ENCODE results near the gene EXOSC10. TPM values are rescaled to one million over a fixed set of nuclear protein-coding genes. Genes with fewer than 3 reads are reported as not detected.
"Not testable (repeated sequence)": the region's sequence is repeated elsewhere in the genome, so short reads cannot be mapped to it uniquely, and the experiment has no call there.

The EXOSC10 gene
- total and polyA plus RNA-seq, 9 of the 15 experiments (the other 6 are each of a cell fraction or from before 2014, with no cell fraction given), result 23.4 to 150 (median 105) TPM

- H3K4me2 ChIP-seq (ENCODE audit: insufficient read depth, low read length); H3K9ac ChIP-seq (ENCODE audit: insufficient read depth in 1 of 2, low read depth in 2 of 2, low read length in 2 of 2); FAIRE-seq; DNase-seq (ENCODE audit: extremely low read depth in 1 of 4, low spot score in 3 of 4); in situ Hi-C loops (cut with MboI); H3K4me1 ChIP-seq (replicated peaks in 1 of 2; ENCODE audit: control insufficient read depth in 2 of 2, insufficient read depth in 2 of 2, low read length in 2 of 2); H3K9me1 ChIP-seq (ENCODE audit: control insufficient read depth, insufficient read depth, low read length); H3K79me2 ChIP-seq (ENCODE audit: control insufficient read depth, insufficient read depth, low read length); H4K20me1 ChIP-seq (replicated peaks; ENCODE audit: control insufficient read depth, insufficient read depth, low read length); H3K36me3 ChIP-seq (ENCODE audit: control insufficient read depth, insufficient read depth, low read length); H2AFZ ChIP-seq (ENCODE audit: low read depth, low read length); ATAC-seq; H3K4me3 ChIP-seq; H3K9me3 ChIP-seq (replicated peaks; ENCODE audit: control insufficient read depth, insufficient read depth, low read depth, low read length); H3K27ac ChIP-seq (ENCODE audit: extremely low read depth, low read depth, low read length); BruUV-seq (replicated peaks): not testable (repeated sequence)
- 28% methylated on average over 18 of the region's 18 CpGs for WGBS (ENCODE audit: insufficient coverage, low coverage, missing lambda C conversion rate)
- peaks cover 8 to 20% of the 10 kb centered on the region in 2 experiments for H3K27me3 ChIP-seq (ENCODE audit: control insufficient read depth in 2 of 2, insufficient read depth in 2 of 2, low read length in 2 of 2)
- intact Hi-C loops (cut with micrococcal nuclease), result loop anchor here (1.0 to 10.0 kb wide), 5 partner anchors 195 to 688 kb away; no protein-coding TSS in a partner anchor
- CTCF ChIA-PET (ENCODE audit: low intra/inter-chr PET ratio), result interaction anchor here (0.7 to 2.6 kb wide), 5 partner anchors 23 to 608 kb away, joined by 3 to 20 read pairs (median 6); no protein-coding TSS in a partner anchor
- POLR2A ChIA-PET, result interaction anchor here (0.6 to 2.0 kb wide), 16 partner anchors 9 to 737 kb away, joined by 3 to 6 read pairs (median 4); partner anchors contain the start of genes EXOSC10, FBXO6, MASP2 and TARDBP
- TF ChIP-seq PKNOX1 (IDR thresholded peaks at IDR 0.05) (peak; percentile 46; the same call in 1 of the 2 replicates), KLF13 (tag; IDR thresholded peaks at IDR 0.05; ENCODE audit: borderline replicate concordance, low read depth) (0 out of 2 replicates have a peak, but pooled peaks have one; percentile 9), C11orf30 (IDR thresholded peaks at IDR 0.05; ENCODE audit: low read depth) (peak; percentile 76), MAFK (IDR thresholded peaks at IDR 0.05; ENCODE audit: low read length) (0 out of 2 replicates have a peak, but pooled peaks have one; percentile 21), LCOR (CRISPR knock-in tag; IDR thresholded peaks at IDR 0.05) (0 out of 2 replicates have a peak, but pooled peaks have one; percentile 61), KDM1A (IDR thresholded peaks at IDR 0.05) (0 out of 4 replicates have a peak, but pooled peaks of 1 of the 2 experiments have one; percentile 24), ZNF316 (IDR thresholded peaks at IDR 0.05) (peak; percentile 89), MAFG (tag; conservative IDR thresholded peaks at IDR 0.05) (peak; percentile 69), ATF7 (IDR thresholded peaks at IDR 0.05) (peak; percentile 13; the same call in 1 of the 2 replicates)
Observed at GRCh38 chr1:11037019-11037739, 62.5 kb downstream of the EXOSC10 start.

Measured in K562 (cell line).